IPS-15b (cell line): ENCODE data around the gene RPS27L.

Source experiments
- H3K27me3 ChIP-seq: one replicate; pipeline ENCODE4 v1.6.1; 2013; ENCODE audit warnings: low read length; ENCODE audit not compliant: control insufficient read depth, insufficient read depth
- H3K36me3 ChIP-seq: one replicate; pipeline ENCODE4 v1.6.1; 2013; ENCODE audit warnings: low read length; ENCODE audit not compliant: control insufficient read depth, insufficient read depth
- H3K4me1 ChIP-seq: one replicate; pipeline ENCODE4 v1.6.1; 2013; ENCODE audit warnings: mild to moderate bottlenecking, low read length; ENCODE audit not compliant: control insufficient read depth, insufficient read depth
- H3K4me3 ChIP-seq: one replicate; pipeline ENCODE4 v1.5.1; 2013; ENCODE audit warnings: low read depth, low read length
- H3K9ac ChIP-seq: one replicate; pipeline ENCODE4 v1.6.1; 2013; ENCODE audit warnings: low read depth, mild to moderate bottlenecking, low read length
- H3K9me3 ChIP-seq: one replicate; pipeline ENCODE4 v1.6.1; 2013; ENCODE audit warnings: mild to moderate bottlenecking, low read length; ENCODE audit not compliant: control insufficient read depth, insufficient read depth

Gene RPS27L

DNA sequence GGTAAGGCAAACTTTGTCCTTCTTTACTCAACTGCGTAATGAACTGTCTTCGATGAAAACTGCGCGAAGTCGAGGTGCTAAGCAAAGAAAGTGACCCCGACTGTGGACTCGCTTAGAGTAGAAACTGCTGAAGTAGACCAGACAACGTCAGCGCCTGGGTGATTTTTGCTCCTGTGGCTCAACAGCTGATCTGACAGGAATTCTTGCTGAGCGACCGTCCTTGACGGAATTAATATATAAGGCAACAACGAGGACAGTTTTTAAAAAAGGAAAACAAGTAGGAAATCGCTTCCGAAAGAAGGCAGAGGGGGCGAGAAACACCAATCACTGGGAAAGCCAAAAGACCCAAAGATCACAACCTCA is 541 bp downstream of the RPS27L start:
- peak overlapping the region; percentile 86 for H3K9ac ChIP-seq
- no peaks in the 10 kb centered on the region for H3K27me3 ChIP-seq
- peaks cover 3% of the 10 kb centered on the region for H3K4me1 ChIP-seq
- H3K36me3 ChIP-seq: peaks cover 9% of the 10 kb centered on the region
- H3K4me3 ChIP-seq: peak overlapping the region; percentile 92
- H3K9me3 ChIP-seq: no peaks in the 10 kb centered on the region

DNA sequence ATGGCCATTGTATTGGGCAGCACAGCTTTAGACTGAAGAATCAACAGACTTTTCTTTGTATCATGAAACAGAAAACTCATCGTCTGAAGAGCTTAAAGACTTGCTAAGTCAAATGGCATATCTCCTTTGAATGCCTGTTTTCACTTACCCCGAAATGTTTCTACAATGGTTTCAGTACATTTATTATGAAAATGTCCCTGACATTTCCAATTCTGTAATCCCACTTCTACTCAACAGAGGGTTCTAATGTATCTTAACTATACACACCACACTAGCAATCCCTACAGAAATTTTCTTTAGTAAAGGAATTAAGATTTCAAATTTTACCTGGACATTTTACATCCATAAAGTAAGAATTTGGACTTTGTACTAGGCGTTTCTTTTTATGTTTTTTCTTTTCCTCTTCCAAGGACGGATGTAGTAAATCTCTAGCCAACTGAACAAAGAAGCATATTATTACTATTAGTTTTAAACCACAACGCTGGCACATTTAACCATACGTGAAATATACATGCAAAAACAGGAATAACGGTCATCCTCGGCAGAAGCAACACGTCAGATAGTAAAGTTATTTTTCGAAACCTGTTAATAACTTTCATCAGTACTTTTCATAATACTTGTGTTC is 1.1 kb downstream of the RPS27L start:
- peak overlapping the region; percentile 86 for H3K9ac ChIP-seq
- peaks cover 3% of the 10 kb centered on the region for H3K4me1 ChIP-seq
- no peaks in the 10 kb centered on the region for H3K27me3 ChIP-seq
- peaks cover 9% of the 10 kb centered on the region for H3K36me3 ChIP-seq
- no peaks in the 10 kb centered on the region for H3K9me3 ChIP-seq
- peak overlapping the region; percentile 92 for H3K4me3 ChIP-seq

DNA sequence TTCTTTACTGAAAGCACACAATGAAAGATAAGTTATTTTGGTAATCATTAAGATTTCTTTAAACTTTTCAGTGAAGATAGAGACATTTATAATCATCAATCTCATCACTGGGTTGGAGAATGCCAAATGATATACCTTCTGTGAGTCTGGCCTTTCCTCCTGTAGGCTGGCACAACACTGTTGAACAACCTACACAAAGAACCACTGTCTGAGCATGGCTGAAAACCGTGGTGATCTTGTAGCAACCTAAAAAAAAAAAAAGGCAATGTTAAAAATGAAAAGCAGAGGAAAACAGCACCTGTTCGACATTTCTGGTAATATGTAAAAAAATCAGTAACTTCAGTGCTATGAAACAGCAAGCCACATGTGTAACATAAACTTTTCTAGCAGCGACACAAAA is 1.8 kb downstream of the RPS27L start:
- no peaks in the 10 kb centered on the region for H3K9me3 ChIP-seq
- peaks cover 9% of the 10 kb centered on the region for H3K36me3 ChIP-seq
- no peaks in the 10 kb centered on the region for H3K27me3 ChIP-seq
- no peak overlapping the region for H3K4me3 ChIP-seq
- no peak overlapping the region for H3K9ac ChIP-seq
- peaks cover 3% of the 10 kb centered on the region for H3K4me1 ChIP-seq

DNA sequence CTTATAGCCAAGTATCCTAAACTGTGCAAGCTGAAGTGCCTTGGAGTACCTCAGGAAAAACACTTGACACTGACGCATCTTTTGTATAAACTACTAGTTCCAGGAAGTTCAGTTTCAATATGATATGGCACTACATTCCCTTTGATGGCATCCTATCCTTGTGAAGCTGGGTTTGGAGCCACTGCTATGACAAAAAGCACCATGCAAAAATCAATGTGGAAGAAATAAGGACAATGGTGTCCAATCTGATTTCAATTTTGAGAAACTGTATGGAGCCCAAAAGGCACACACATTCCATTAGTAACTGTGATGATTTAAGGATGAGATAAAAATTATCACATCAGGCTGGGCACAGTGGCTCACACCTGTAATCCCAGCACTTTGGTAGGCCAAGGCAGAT is 5.6 kb downstream of the RPS27L start:
- peaks cover 9% of the 10 kb centered on the region for H3K36me3 ChIP-seq
- no peaks in the 10 kb centered on the region for H3K9me3 ChIP-seq
- no peak overlapping the region for H3K9ac ChIP-seq
- H3K4me3 ChIP-seq: no peak overlapping the region
- H3K4me1 ChIP-seq: peaks cover 3% of the 10 kb centered on the region
- no peaks in the 10 kb centered on the region for H3K27me3 ChIP-seq

DNA sequence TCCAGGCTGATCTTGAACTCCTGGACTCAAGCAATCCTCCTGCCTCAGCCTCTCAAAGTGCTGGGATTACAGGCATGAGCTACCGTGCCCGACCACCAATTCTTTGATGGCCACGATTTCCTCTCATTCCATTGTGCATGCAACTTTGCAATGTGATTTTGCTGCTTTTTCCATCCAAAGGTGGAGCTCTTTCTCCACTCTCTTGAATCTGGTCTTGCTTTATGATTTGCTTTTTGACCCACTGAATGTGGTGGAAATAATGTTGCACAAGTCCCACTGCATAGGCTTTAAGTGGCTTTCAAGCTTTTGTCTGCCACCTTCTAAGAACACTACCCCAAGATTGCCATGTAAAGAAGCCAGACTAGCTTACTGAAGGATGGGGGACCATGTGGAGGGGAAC is 10.6 kb downstream of the RPS27L start:
- no peak overlapping the region for H3K4me3 ChIP-seq
- no peaks in the 10 kb centered on the region for H3K4me1 ChIP-seq
- H3K9ac ChIP-seq: no peak overlapping the region
- no peaks in the 10 kb centered on the region for H3K9me3 ChIP-seq
- no peaks in the 10 kb centered on the region for H3K27me3 ChIP-seq
- H3K36me3 ChIP-seq: no peaks in the 10 kb centered on the region

DNA sequence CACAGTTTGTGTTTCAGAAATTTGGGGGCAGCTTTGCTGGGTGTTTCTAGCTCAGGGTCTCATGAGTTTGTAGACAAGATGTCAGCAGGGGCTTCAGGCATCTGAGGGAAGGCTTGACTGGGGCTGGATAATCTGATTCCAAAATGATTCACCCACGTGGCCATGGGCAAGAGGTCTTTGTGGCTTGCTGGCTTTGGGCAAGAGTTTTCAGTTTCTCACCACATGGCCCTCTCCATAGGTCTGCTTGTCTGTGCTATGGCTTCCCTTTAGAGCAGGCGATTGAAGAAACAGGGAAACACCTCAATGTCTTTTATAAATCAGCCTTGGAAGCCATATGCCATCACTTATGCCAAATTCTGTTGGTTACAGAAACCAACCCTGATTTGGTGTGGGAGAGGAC is 11.9 kb downstream of the RPS27L start:
- Histone ChIP-seq H3K27me3 (no peaks in the 10 kb centered on the region), H3K4me1 (no peaks in the 10 kb centered on the region), H3K9ac (no peak overlapping the region), H3K4me3 (no peak overlapping the region), H3K36me3 (no peaks in the 10 kb centered on the region), H3K9me3 (no peaks in the 10 kb centered on the region)

DNA sequence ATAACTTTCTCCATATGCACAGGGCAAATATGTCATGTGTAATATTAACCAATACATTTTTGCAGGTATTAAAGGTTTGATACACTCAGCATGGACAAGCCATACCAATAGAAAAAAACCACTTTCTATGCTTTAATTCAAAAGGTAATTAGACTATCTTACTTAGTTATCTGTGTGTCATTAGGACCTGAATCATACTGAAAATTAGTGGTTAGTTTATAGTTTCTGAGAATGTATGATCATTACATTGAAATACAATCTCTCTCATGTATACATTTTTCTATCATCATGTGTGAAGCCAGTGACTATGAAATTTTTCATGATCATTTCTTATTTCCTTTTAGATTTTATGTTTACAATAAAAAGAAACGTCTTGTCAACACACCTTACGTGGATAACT is 16.3 kb downstream of the RPS27L start:
- H3K4me1 ChIP-seq: no peaks in the 10 kb centered on the region
- no peaks in the 10 kb centered on the region for H3K27me3 ChIP-seq
- H3K9me3 ChIP-seq: no peaks in the 10 kb centered on the region

DNA sequence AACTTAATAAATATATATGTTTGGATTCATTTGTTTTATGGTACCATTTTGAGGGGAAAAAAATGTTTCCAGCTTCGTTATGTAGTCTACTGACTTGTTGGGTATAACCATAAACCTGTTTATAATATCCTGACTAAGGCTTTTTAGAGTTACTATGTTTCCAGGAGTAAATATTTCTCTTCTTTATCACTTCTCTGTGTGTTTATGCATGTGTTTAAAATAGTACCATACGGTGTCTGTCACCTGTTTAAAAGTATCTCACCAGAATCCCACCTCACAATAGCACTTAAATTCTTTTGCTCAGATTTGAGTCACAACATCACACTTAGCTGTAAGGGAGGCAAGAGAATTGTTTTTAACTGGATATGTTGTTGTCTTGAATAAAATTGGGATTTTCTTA is 20.5 kb downstream of the RPS27L start:
- no peaks in the 10 kb centered on the region for H3K4me1 ChIP-seq
- no peak overlapping the region for H3K4me3 ChIP-seq
- H3K9me3 ChIP-seq: no peaks in the 10 kb centered on the region
- no peak overlapping the region for H3K9ac ChIP-seq
- H3K27me3 ChIP-seq: no peaks in the 10 kb centered on the region
- H3K36me3 ChIP-seq: no peaks in the 10 kb centered on the region

More for the DNA sequence above, 16.3 kb downstream of the RPS27L start:
- no peak overlapping the region for H3K9ac ChIP-seq
- no peak overlapping the region for H3K4me3 ChIP-seq
- H3K36me3 ChIP-seq: no peaks in the 10 kb centered on the region

DNA sequence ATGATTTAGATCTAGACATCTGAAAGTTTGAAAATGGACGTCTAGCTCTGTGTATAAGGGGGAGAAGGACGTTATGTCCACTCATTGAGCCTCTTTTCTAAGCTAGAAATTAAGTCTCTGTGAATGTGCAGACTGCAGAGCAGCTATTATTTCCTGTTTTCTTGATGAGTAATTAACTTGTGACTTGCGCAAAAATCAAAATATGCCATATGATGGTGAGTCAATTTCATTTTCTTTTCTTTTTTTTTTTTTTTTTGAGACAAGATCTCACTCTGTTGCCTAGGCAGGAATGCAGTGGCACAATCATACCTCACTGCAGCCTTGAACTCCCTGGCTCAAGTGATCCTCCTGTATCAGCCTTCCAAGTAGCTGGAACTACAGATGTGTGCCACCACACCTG is 21.5 kb downstream of the RPS27L start:
- Histone ChIP-seq H3K9me3 (no peaks in the 10 kb centered on the region), H3K9ac (no peak overlapping the region), H3K4me1 (no peaks in the 10 kb centered on the region), H3K4me3 (no peak overlapping the region), H3K36me3 (no peaks in the 10 kb centered on the region), H3K27me3 (no peaks in the 10 kb centered on the region)

DNA sequence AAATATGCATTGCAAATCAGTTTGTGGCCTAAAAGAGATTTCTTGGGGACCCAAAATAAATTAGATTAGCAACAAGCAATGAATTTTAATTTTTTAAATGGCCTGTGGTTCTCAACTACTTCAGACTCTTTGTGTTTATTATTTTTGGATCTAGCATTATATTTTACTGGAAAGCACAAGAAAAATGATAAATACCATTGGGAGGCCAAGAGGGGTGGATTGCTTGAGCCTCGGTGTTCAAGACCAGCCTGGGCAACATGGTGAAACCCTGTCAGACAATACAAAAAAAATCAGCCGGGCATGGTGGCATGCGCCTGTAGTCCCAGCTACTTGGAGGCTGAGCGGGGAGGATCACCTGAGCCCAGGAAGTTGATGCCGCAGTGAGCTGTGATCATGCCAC is 22.0 kb downstream of the RPS27L start:
- no peaks in the 10 kb centered on the region for H3K9me3 ChIP-seq
- H3K4me3 ChIP-seq: no peak overlapping the region
- H3K27me3 ChIP-seq: no peaks in the 10 kb centered on the region
- H3K9ac ChIP-seq: no peak overlapping the region
- no peaks in the 10 kb centered on the region for H3K4me1 ChIP-seq
- H3K36me3 ChIP-seq: no peaks in the 10 kb centered on the region

DNA sequence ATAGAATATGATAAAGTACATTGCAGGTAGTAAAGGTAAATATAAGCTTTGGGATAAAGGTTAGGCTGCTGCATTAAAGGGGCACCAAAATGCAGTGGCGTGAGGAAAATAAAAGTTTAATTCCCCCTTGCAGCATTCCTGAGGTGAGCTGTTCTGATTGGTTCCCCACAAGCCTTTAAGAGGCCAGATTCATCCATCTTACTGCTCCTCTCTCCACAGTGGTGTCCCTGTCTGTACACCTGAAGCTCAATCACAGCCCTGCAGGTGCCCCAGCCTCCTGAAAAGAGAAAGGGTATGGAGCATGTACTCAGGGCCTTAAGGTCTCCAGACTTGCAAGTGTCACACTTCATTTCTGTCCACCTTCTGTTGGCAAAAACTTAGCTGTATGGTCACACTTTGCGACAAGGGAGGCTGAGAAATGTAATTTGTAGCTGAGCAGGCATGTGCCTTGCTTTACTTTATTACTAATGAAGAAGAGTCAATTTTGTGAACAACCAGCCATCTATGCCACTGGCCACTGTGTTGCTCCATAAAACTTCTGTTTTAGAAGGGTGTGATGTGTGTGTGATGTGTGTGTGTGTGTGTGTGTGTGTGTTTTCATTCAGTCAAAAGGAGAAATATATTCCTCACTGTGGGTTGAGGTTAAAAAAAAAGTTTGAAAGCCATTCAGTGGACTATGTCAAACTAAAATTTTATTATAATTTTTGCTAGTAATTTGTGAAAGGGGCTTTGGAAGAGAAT is 22.9 kb downstream of the RPS27L start:
- no peaks in the 10 kb centered on the region for H3K9me3 ChIP-seq
- no peak overlapping the region for H3K9ac ChIP-seq
- H3K4me3 ChIP-seq: no peak overlapping the region
- H3K36me3 ChIP-seq: no peaks in the 10 kb centered on the region
- no peaks in the 10 kb centered on the region for H3K27me3 ChIP-seq
- no peaks in the 10 kb centered on the region for H3K4me1 ChIP-seq

DNA sequence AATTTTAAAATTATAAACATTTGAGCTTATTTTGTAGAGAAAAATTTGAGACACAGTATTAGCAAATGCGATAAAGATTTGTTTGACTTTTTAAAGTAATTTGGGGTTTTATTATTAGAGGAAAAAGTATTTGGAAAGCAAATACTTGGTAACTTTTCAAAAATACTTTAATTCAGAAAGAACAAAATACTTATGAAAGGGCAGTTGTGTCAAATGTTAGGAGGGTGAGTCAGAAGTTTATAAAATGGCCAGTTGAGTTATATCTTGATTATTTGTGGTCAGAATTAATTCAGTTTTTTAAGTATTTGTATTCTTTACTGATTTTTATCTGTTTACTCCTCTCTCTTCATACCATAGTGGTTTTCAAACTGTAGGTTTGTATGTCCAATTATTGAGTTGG is 23.5 kb downstream of the RPS27L start:
- Histone ChIP-seq H3K4me1 (no peaks in the 10 kb centered on the region), H3K27me3 (no peaks in the 10 kb centered on the region), H3K36me3 (no peaks in the 10 kb centered on the region), H3K4me3 (no peak overlapping the region), H3K9ac (no peak overlapping the region), H3K9me3 (no peaks in the 10 kb centered on the region)
